Body of pancreas (tissue), 4 donors: ENCODE data around the gene KRTAP7-1. TPM values are rescaled to one million over a fixed set of nuclear protein-coding genes. Genes with fewer than 3 reads are reported as not detected.

ENCODE experiments used
- ATAC-seq: fragments of 150-250 bp; one replicate; pipeline ENCODE4 v1.9.1; 2016
- DNase-seq, 4 donors: peaks; one replicate each; pipeline ENCODE4 v3.0.0-alpha.2; 2019
- H3K27ac ChIP-seq, 4 donors: fragments of 200-600 bp; sonication (generic); 1 replicate in 3 of 4; 2 replicates in 1 of 4; pipeline versions ENCODE4 v1.5.1 to v1.6.1; 2016 to 2019; ENCODE audit warnings: mild to moderate bottlenecking in 1 of 4, mixed read lengths in 1 of 4, moderate library complexity in 1 of 4
- H3K27me3 ChIP-seq, 2 donors: fragments of 200-600 bp; sonication (generic); one replicate each; pipeline ENCODE4 v1.6.0; 2016; ENCODE audit warnings: mild to moderate bottlenecking in 1 of 2
- H3K36me3 ChIP-seq, 2 donors: fragments of 200-600 bp; sonication (generic); replicated peaks in 1 of 2; 2 replicates each; pipeline ENCODE4 v1.5.1; 2016; ENCODE audit warnings: low read depth in 2 of 2; ENCODE audit not compliant: insufficient read depth in 1 of 2
- H3K4me1 ChIP-seq: fragments of 200-600 bp; sonication (generic); one replicate; pipeline ENCODE4 v1.6.0; 2016
- H3K4me3 ChIP-seq, 2 donors: fragments of 200-600 bp; sonication (generic); 1 replicate in 1 of 2; 2 replicates in 1 of 2; pipeline ENCODE4 v1.5.1; 2016 to 2019
- H3K9me3 ChIP-seq, 3 donors: fragments of 200-600 bp; sonication (generic); 1 replicate in 2 of 3; 2 replicates in 1 of 3; pipeline ENCODE4 v1.5.1; 2016
- CTCF ChIP-seq, 7 experiments: fragments of 450-650 bp in 4 of 7; fragments of 200-600 bp in 3 of 7; sonication (generic) in 3 of 7; IDR thresholded peaks; one replicate each; pipeline ENCODE4 v1.5.1; 2016 to 2019; ENCODE audit warnings: antibody characterized with exemption in 7 of 7
- POLR2A ChIP-seq, 3 donors: fragments of 450-650 bp; IDR thresholded peaks; one replicate each; pipeline ENCODE4 v1.6.1; 2016; ENCODE audit warnings: antibody characterized with exemption in 3 of 3, mild to moderate bottlenecking in 2 of 3
- WGBS, 2 donors: methylation state at CpG; one replicate each; pipeline ENCODE4 v1.1.5; 2017; 5-methylcytosine and 5-hydroxymethylcytosine counted together
- intact Hi-C: fragments of 100-400 bp; cut with DNase I; formaldehyde crosslinking; loops from one replicate; pipeline ENCODE4 v1.15.1; 2023
- total RNA-seq, 2 donors: library from RNA; depleted of rRNA; stranded (reverse); fragments of >200 nt; gene quantifications; one replicate each; pipeline ENCODE4 v1.1.0, GENCODE V29; 2016

The KRTAP7-1 gene
- total RNA-seq, 2 donors from 2014 or later: not detected

- intact Hi-C loops: no loop called here
- Histone ChIP-seq H3K4me3 (no peak overlapping the region), H3K4me1 (no peaks in the 10 kb centered on the region), H3K27ac (no peak overlapping the region), H3K36me3 (no peaks in the 10 kb centered on the region), H3K27me3 (no peaks in the 10 kb centered on the region), H3K9me3 (no peaks in the 10 kb centered on the region)
- WGBS, 2 donors: 92 to 93% methylated on average over 6 of the region's 6 CpGs
- no peak for TF ChIP-seq POLR2A (IDR thresholded peaks at IDR 0.05)
- TF ChIP-seq CTCF (IDR thresholded peaks at IDR 0.05): no peak
- ATAC-seq (no peak), DNase-seq (no peak)
Measured at GRCh38 chr21:30838536-30838935, 9.0 kb upstream of the KRTAP7-1 start.

GRCh38 chr21:30831194-30831765 is 1.7 kb upstream of the KRTAP7-1 start:
- peak in 3 of 4 donors; percentile 8 to 18 (median 14) for DNase-seq
- no peak for ATAC-seq
- H3K4me1 ChIP-seq: no peaks in the 10 kb centered on the region
- TF ChIP-seq CTCF (IDR thresholded peaks at IDR 0.05): peak in 6 of 7 experiments; percentile 11 to 41 (median 28)
- TF ChIP-seq POLR2A (IDR thresholded peaks at IDR 0.05): no peak
- no peaks in the 10 kb centered on the region for H3K36me3 ChIP-seq
- WGBS, 2 donors: 34% methylated on average over 6 of the region's 6 CpGs
- no peak overlapping the region for H3K4me3 ChIP-seq
- H3K9me3 ChIP-seq: no peaks in the 10 kb centered on the region
- H3K27ac ChIP-seq: no peak overlapping the region
- no peaks in the 10 kb centered on the region for H3K27me3 ChIP-seq
- intact Hi-C loops: no loop called here

- no peak overlapping the region for H3K27ac ChIP-seq
- no peaks in the 10 kb centered on the region for H3K36me3 ChIP-seq
- TF ChIP-seq POLR2A (IDR thresholded peaks at IDR 0.05) (no peak), CTCF (IDR thresholded peaks at IDR 0.05) (no peak)
- no peaks in the 10 kb centered on the region for H3K4me1 ChIP-seq
- H3K9me3 ChIP-seq: no peaks in the 10 kb centered on the region
- 64 to 69% methylated on average over 7 of the region's 7 CpGs for WGBS, 2 donors
- ATAC-seq: no peak
- no peaks in the 10 kb centered on the region for H3K27me3 ChIP-seq
- no peak overlapping the region for H3K4me3 ChIP-seq
- DNase-seq: no peak
- intact Hi-C loops: no loop called here
Measured at GRCh38 chr21:30818837-30819610, 10.5 kb downstream of the KRTAP7-1 start.

- DNase-seq: no peak
- WGBS, 2 donors: 90 to 94% methylated on average over 5 of the region's 5 CpGs
- no peak within 1 kb of the TSS for H3K4me3 ChIP-seq
- intact Hi-C loops: no loop called here
- no peak within 1 kb of the TSS for H3K27ac ChIP-seq
- no peaks in the 10 kb centered on the region for H3K9me3 ChIP-seq
- ATAC-seq: no peak
- no peaks in the 10 kb centered on the region for H3K36me3 ChIP-seq
- TF ChIP-seq CTCF (IDR thresholded peaks at IDR 0.05) (no peak), POLR2A (IDR thresholded peaks at IDR 0.05) (no peak)
- no peaks in the 10 kb centered on the region for H3K4me1 ChIP-seq
- H3K27me3 ChIP-seq: no peaks in the 10 kb centered on the region
Measured at GRCh38 chr21:30813174-30813573, 16.4 kb downstream of the KRTAP7-1 start, which contains the start of gene KRTAP8-1. KRTAP8-1 (minus strand) TSS chr21:30813274; CDS start chr21:30813220, 54 bp downstream.
